GM18519 (cell line): ENCODE measurements around the gene DYNC2H1.

ENCODE experiments used
- ATAC-seq: cut with Tn5 transposase; IDR thresholded peaks from one replicate; pipeline ENCODE4 v1.9.1; 2021; ENCODE audit warnings: mild to moderate bottlenecking, moderate library complexity; ENCODE audit not compliant: unreplicated experiment, low FRiP score

The DYNC2H1 gene

GRCh38 chr11:103108933-103109817 is at the start of gene DYNC2H1:
Gene DYNC2H1, plus strand, starts transcription at chr11:103109426. Its CDS starts 149 bp downstream, at chr11:103109575.
- ATAC-seq, result peak; percentile 100

GRCh38 chr11:103061656-103062055 is 47.6 kb upstream of the DYNC2H1 start:
- ATAC-seq, result no peak

GRCh38 chr11:103067118-103067517 is 42.1 kb upstream of the DYNC2H1 start:
- no peak for ATAC-seq

- ATAC-seq, result no peak
These were observed 39.9 kb upstream of the DYNC2H1 start for GRCh38 chr11:103069367-103069766.

- ATAC-seq, result no peak
These were observed 39.1 kb upstream of the DYNC2H1 start for GRCh38 chr11:103070142-103070541.

- no peak for ATAC-seq
These were observed 38.2 kb upstream of the DYNC2H1 start for GRCh38 chr11:103071008-103071407.

GRCh38 chr11:103076361-103076760 is 32.9 kb upstream of the DYNC2H1 start:
- ATAC-seq, result no peak

- ATAC-seq, result no peak
These were observed 31.7 kb upstream of the DYNC2H1 start for GRCh38 chr11:103077554-103077953.

- no peak for ATAC-seq
These were observed 30.5 kb upstream of the DYNC2H1 start for GRCh38 chr11:103078710-103079109.

GRCh38 chr11:103079833-103080232 is 29.4 kb upstream of the DYNC2H1 start:
- no peak for ATAC-seq

- no peak for ATAC-seq
These were observed 23.4 kb upstream of the DYNC2H1 start for GRCh38 chr11:103085758-103086365.

- ATAC-seq, result no peak
These were observed 22.8 kb upstream of the DYNC2H1 start for GRCh38 chr11:103086461-103086860.

- peak; percentile 28 for ATAC-seq
These were observed 18.0 kb upstream of the DYNC2H1 start for GRCh38 chr11:103091064-103091800.

GRCh38 chr11:103091801-103092524 is 17.3 kb upstream of the DYNC2H1 start, which contains the start of gene DCUN1D5:
Gene DCUN1D5, minus strand, starts transcription at chr11:103092160. Its CDS starts 288 bp downstream, at chr11:103091872.
- ATAC-seq, result peak; percentile 100

GRCh38 chr11:103097279-103097678 is 11.9 kb upstream of the DYNC2H1 start:
- no peak for ATAC-seq

GRCh38 chr11:103109818-103110388 is 677 bp downstream of the DYNC2H1 start:
- no peak for ATAC-seq

- ATAC-seq, result no peak
These were observed 1.2 kb downstream of the DYNC2H1 start for GRCh38 chr11:103110391-103110790.

- no peak for ATAC-seq
These were observed 2.2 kb downstream of the DYNC2H1 start for GRCh38 chr11:103111400-103111799.

GRCh38 chr11:103112364-103112763 is 3.1 kb downstream of the DYNC2H1 start:
- ATAC-seq, result no peak

- ATAC-seq, result no peak
These were observed 5.6 kb downstream of the DYNC2H1 start for GRCh38 chr11:103114836-103115235.
